GM18511 (cell line): Measurements from ENCODE around the gene PPM1K.
"Not testable (repeated sequence)": the region's sequence is repeated elsewhere in the genome, so short reads cannot be mapped to it uniquely, and the experiment has no call there.

Experiments
- ATAC-seq: cut with Tn5 transposase; IDR thresholded peaks from one replicate; pipeline ENCODE4 v1.9.1; 2021; ENCODE audit warnings: mild to moderate bottlenecking, moderate library complexity; ENCODE audit not compliant: unreplicated experiment

The PPM1K gene

GRCh38 chr4:88284439-88285234, at the start of gene PPM1K:
PPM1K (minus strand) TSS chr4:88284561; CDS start chr4:88278583, 5,978 bp downstream.
- ATAC-seq: peak; percentile 83

- no peak for ATAC-seq
Measured at GRCh38 chr4:88333741-88334405, 49.5 kb upstream of the PPM1K start.

- ATAC-seq: no peak
Measured at GRCh38 chr4:88327665-88328064, 43.3 kb upstream of the PPM1K start.

- ATAC-seq: peak; percentile 99
Measured at GRCh38 chr4:88320780-88321373, 36.5 kb upstream of the PPM1K start.

DNA sequence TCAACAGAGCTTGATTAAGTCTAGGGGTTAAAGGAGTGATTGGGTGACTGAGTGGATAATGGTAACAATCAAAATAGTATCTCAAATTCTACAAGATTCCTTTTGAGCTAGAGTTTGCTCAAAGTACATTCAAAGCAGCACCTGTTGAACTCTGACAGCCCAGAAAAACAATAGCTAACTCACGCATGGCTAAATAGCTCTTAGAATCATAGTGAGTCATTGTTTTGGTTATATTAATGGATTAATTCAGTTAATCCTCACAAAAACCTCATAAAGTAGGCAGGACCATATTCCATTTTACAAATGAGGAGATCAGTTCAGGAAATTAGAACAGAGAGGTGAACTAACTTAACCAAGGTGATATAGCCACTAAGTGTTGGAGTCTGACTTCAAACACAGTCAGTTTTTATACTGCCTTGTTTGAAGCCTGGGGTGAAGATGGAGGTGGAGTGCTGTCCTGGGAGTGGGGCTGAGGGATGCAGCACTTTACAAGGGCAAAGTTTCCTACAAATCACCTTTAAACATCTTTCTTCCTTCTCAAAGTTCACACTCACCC, 35.9 kb upstream of the PPM1K start:
- ATAC-seq: peak; percentile 59

DNA sequence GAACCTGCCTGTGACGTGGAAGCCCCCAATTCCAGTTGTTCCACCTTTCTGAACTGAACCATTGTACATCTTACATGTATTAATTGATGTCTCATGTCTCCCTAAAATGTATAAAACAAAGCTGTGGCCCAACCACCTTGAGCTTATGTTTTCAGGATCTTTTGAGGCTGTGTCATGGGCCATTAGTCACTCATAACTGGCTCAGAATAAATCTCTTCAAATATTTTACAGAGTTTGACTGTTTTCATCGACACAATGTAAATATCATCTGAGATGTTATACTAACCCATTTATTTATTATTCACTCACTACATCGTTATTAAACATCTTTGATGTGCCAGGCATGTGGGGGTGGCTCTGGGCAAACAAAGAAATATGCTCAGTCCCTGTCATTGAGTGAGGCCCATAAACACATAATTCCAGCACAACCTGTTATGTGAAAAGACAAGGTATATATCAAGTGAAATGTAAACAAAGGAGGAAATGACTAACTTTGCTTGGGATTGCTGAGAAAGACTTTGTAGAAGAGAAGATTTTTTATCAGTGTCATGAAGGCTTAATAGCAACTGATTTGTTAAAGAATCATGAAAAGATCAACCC, 34.5 kb upstream of the PPM1K start:
- ATAC-seq: no peak

GRCh38 chr4:88315460-88316017, 31.2 kb upstream of the PPM1K start:
- no peak for ATAC-seq

GRCh38 chr4:88313088-88313624, 28.8 kb upstream of the PPM1K start:
- ATAC-seq: not testable (repeated sequence)

GRCh38 chr4:88308587-88308986, 24.2 kb upstream of the PPM1K start:
- ATAC-seq: no peak

DNA sequence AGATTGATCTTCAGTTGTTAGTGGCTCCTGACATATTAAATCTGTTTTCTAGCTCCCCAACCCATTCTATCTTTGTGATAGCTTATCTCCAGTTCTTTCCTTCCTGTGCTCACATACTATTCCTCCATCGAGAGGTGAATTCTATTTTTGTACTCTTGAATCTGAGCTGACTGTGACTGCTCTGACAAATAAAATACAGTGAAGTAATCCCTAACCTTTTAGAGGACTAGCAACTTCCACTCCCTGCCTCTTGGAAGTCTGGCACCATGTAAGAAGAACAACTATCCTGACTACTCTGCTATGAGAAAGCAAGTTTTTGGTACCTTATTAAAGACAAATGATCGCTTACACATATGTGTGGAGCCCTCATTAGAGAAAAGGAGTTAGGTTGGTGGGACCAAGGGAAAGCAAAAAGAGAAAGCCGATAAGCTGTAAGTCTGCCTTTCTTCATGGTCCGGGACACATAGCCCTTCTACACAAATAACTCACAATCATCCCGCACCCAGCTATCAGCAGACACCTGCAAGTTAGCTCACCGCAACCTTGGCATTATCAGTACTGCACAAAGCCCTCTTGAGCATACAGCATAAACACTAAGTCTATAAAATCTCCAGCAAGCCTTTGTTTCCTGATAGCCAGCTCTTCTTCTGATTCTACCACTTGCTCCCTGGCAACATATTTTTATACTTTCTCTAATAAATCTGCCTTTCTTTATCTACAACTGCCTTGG, 13.5 kb upstream of the PPM1K start:
- ATAC-seq: no peak

- ATAC-seq: no peak
Measured at GRCh38 chr4:88297212-88297516, 12.8 kb upstream of the PPM1K start.

DNA sequence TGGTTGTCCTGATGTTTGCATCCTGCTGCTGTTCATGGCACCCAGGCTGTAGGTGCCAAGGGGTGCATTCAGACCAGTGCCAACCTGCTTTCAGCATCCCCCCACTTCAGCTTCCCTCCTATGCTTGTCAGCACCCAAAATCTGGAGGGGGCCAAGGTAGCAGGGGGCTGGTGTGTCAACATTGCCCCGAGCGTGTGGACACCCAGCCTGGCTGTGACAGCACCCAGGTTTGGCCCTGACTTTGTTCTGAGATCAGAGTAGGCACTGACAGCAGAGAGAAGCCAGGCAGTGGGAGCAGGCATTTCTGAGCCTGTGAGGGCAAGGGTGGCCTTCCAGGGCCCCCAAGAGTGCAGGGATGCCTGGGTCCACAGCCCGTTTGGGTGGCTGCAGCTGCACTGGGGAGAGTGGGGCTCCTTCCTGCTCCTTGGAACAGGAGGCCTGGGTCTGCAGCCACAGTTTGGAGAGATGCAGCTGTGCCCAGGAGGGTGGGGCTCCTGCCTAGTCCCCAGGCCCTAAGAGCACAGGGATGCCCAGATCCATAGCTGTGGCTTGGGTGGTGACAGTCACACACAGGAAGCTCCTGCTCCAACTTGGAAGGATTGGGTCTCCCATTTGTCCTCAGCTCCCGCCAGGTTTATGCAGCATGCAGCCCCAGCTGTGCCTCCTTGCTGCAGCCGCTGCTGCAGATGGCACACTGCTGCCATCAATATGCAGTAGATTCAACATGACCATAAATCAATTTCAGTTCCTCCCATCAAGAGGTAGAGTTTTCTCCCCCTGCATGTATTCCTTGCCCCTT, 12.3 kb upstream of the PPM1K start:
- no peak for ATAC-seq

DNA sequence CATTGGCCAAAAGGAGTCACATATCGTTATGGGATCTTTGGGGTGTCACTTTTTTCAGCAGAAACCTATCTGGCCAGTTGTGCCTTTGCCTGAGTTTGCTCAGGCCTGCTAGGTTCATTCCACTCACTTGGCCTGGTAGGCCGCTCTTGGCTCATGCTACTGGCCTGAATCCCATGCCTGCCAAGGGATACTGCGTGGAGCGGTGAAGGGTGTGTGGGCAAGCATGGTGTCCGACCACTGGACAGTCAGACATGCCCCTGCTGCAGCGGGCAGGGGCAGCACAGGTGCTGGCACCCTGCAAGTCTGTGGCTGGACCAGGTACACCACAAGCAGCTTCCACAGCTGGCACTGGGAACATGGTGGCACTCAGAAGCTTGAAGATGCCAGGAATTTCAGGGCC, 11.3 kb upstream of the PPM1K start:
- ATAC-seq: no peak

DNA sequence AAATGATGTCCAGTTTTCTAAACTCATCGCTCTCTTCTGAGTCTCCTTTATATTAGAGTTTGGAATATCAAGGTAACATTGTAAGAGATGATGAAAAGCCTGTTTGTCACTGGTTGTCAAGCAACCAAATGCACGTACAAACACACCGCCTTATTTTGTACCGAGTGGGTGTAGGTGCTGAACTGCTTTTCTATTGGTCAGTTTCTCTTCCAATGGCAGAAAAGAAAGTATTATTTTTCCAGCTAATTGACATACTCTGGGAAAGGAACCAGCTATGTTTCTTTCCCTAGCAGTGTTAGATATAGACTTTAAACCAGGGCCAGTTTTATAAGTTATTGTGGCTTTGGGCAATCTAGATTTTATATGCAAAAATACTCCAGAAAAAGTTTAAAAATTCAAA, 6.6 kb upstream of the PPM1K start:
- ATAC-seq: no peak

GRCh38 chr4:88286897-88287296, 2.5 kb upstream of the PPM1K start:
- ATAC-seq: no peak

- no peak for ATAC-seq
Measured at GRCh38 chr4:88285235-88285653, 883 bp upstream of the PPM1K start.

DNA sequence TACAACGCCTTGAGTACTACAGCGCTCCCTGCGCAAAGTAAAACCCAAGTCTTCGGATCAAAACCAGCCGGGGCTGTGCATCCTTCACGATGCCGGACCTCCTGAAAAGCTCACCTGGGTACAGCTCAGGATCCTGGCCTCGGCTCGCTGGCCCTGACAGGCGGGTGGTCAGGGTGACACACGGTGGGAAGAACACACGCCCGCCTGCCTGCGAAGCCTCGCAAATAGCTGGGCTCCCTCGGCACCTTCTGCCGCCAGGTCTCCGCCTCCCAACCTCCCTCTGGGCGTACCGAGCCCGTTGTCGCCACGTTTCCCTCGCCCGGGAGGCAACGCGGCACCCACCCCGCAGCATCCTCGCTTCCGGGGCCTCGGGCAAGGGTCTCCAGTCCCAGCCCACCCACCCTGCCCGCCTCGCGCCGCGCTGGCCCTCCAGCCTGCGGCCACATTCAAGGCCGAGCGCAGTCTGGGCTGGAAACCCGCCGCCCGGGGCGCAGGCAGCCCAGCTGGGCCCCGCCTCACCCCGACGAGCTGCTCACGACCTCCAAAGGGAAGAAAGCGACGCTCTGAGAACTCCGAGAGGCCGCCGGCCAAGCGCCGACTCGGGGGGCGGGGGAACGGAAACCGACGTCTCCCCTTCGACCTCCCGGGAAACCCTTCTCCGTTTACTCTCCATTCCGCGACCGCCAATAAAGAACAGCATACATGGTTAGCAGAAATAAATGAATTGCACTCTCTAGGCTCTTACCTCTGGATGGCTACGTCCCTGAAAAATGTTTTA, 511 bp downstream of the PPM1K start:
- peak; percentile 34 for ATAC-seq

- no peak for ATAC-seq
Measured at GRCh38 chr4:88280228-88280795, 4.0 kb downstream of the PPM1K start.
